ENCODE results near the gene VDAC2. TPM values are rescaled to one million over a fixed set of nuclear protein-coding genes. Genes with fewer than 3 reads are reported as not detected.
A peak's percentile ranks its signal among the peaks of the same experiment; 100 is the strongest.

The VDAC2 gene
- polyA plus RNA-seq, 6 donors from 2014 or later: 137 to 212 (median 151) TPM

- H3K36me3 Mint-ChIP-seq: peaks cover 0 to 13% of the 10 kb centered on the region in 2 donors
- H3K9me3 Mint-ChIP-seq: no peaks in the 10 kb centered on the region
- peak overlapping the region in 5 of 6 donors; percentile 37 to 82 (median 78) for H3K27ac Mint-ChIP-seq
- ATAC-seq (ENCODE audit: low read depth in 2 of 2) (no peak), DNase-seq (no peak)
- H3K4me1 Mint-ChIP-seq: peaks cover 23 to 42% (median 42%) of the 10 kb centered on the region in 3 donors
- peak overlapping the region in 1 of 8 donors; percentile 37 for H3K4me3 Mint-ChIP-seq
- no peaks in the 10 kb centered on the region for H3K27me3 Mint-ChIP-seq
These were observed 16.1 kb downstream of the VDAC2 start for GRCh38 chr10:75226656-75227055.

GRCh38 chr10:75228278-75228677 lies 17.7 kb downstream of the VDAC2 start:
- DNase-seq: no peak
- H3K4me1 Mint-ChIP-seq: peaks cover 23 to 43% (median 42%) of the 10 kb centered on the region in 3 donors
- H3K4me3 Mint-ChIP-seq: no peak overlapping the region
- no peak for ATAC-seq (ENCODE audit: low read depth in 2 of 2)
- peaks cover 0 to 10% of the 10 kb centered on the region in 2 donors for H3K36me3 Mint-ChIP-seq
- peak overlapping the region in 4 of 6 donors; percentile 48 to 92 (median 76) for H3K27ac Mint-ChIP-seq
- H3K27me3 Mint-ChIP-seq: no peaks in the 10 kb centered on the region
- no peaks in the 10 kb centered on the region for H3K9me3 Mint-ChIP-seq

GRCh38 chr10:75228834-75229233 lies 18.2 kb downstream of the VDAC2 start:
- Mint-ChIP-seq H3K4me3 (no peak overlapping the region), H3K27ac (peak overlapping the region; percentile 30 to 92 (median 66)), H3K9me3 (no peaks in the 10 kb centered on the region), H3K36me3 (peaks cover 0 to 10% of the 10 kb centered on the region in 2 donors), H3K4me1 (peaks cover 26 to 44% (median 44%) of the 10 kb centered on the region in 3 donors), H3K27me3 (no peaks in the 10 kb centered on the region)
- DNase-seq (no peak), ATAC-seq (ENCODE audit: low read depth in 2 of 2) (no peak)

GRCh38 chr10:75229971-75230370 lies 19.4 kb downstream of the VDAC2 start:
- Mint-ChIP-seq H3K9me3 (no peaks in the 10 kb centered on the region), H3K36me3 (peaks cover 0 to 10% of the 10 kb centered on the region in 2 donors), H3K27ac (peak overlapping the region in 3 of 6 donors; percentile 79 to 92 (median 80)), H3K4me3 (no peak overlapping the region), H3K4me1 (peaks cover 16 to 42% (median 32%) of the 10 kb centered on the region in 3 donors), H3K27me3 (no peaks in the 10 kb centered on the region)
- DNase-seq: no peak
- ATAC-seq (ENCODE audit: low read depth in 2 of 2): no peak

GRCh38 chr10:75230600-75231038 lies 20.0 kb downstream of the VDAC2 start:
- H3K9me3 Mint-ChIP-seq: no peaks in the 10 kb centered on the region
- H3K4me1 Mint-ChIP-seq: peaks cover 12 to 39% (median 30%) of the 10 kb centered on the region in 3 donors
- DNase-seq (peak; percentile 87), ATAC-seq (ENCODE audit: low read depth in 2 of 2) (peak; percentile 59 to 60)
- H3K36me3 Mint-ChIP-seq: peaks cover 0 to 10% of the 10 kb centered on the region in 2 donors
- peak overlapping the region; percentile 70 to 97 (median 94) for H3K27ac Mint-ChIP-seq
- peak overlapping the region in 2 of 8 donors; percentile 68 to 70 for H3K4me3 Mint-ChIP-seq
- no peaks in the 10 kb centered on the region for H3K27me3 Mint-ChIP-seq

GRCh38 chr10:75231672-75232581 lies 21.3 kb downstream of the VDAC2 start:
- Mint-ChIP-seq H3K9me3 (no peaks in the 10 kb centered on the region), H3K27ac (peak overlapping the region in 5 of 6 donors; percentile 19 to 97 (median 86)), H3K36me3 (peaks cover 0 to 10% of the 10 kb centered on the region in 2 donors), H3K4me3 (peak overlapping the region in 5 of 8 donors; percentile 25 to 85 (median 45)), H3K4me1 (peaks cover 15 to 31% (median 26%) of the 10 kb centered on the region in 3 donors), H3K27me3 (no peaks in the 10 kb centered on the region)
- ATAC-seq (ENCODE audit: low read depth in 2 of 2) (no peak), DNase-seq (no peak)

- DNase-seq (no peak), ATAC-seq (ENCODE audit: low read depth in 2 of 2) (no peak)
- H3K36me3 Mint-ChIP-seq: peaks cover 0 to 10% of the 10 kb centered on the region in 2 donors
- H3K27me3 Mint-ChIP-seq: no peaks in the 10 kb centered on the region
- H3K4me1 Mint-ChIP-seq: peaks cover 15 to 28% (median 24%) of the 10 kb centered on the region in 3 donors
- peak overlapping the region; percentile 75 to 92 (median 84) for H3K4me3 Mint-ChIP-seq
- H3K27ac Mint-ChIP-seq: peak overlapping the region; percentile 61 to 92 (median 85)
- H3K9me3 Mint-ChIP-seq: no peaks in the 10 kb centered on the region
These were observed 22.9 kb downstream of the VDAC2 start for GRCh38 chr10:75233444-75234016.

GRCh38 chr10:75234017-75234682 lies 23.6 kb downstream of the VDAC2 start:
- H3K9me3 Mint-ChIP-seq: no peaks in the 10 kb centered on the region
- peaks cover 15 to 23% (median 19%) of the 10 kb centered on the region in 3 donors for H3K4me1 Mint-ChIP-seq
- DNase-seq (peak; percentile 96), ATAC-seq (ENCODE audit: low read depth in 2 of 2) (peak; percentile 62 to 70)
- H3K36me3 Mint-ChIP-seq: peaks cover 0 to 10% of the 10 kb centered on the region in 2 donors
- no peaks in the 10 kb centered on the region for H3K27me3 Mint-ChIP-seq
- peak overlapping the region; percentile 80 to 92 (median 84) for H3K4me3 Mint-ChIP-seq
- peak overlapping the region; percentile 61 to 92 (median 80) for H3K27ac Mint-ChIP-seq

GRCh38 chr10:75234683-75235374 lies 24.2 kb downstream of the VDAC2 start:
- H3K4me1 Mint-ChIP-seq: peaks cover 15 to 23% (median 19%) of the 10 kb centered on the region in 3 donors
- no peaks in the 10 kb centered on the region for H3K27me3 Mint-ChIP-seq
- peak overlapping the region; percentile 80 to 92 (median 84) for H3K4me3 Mint-ChIP-seq
- DNase-seq: no peak
- peak overlapping the region in 3 of 6 donors; percentile 61 to 92 (median 69) for H3K27ac Mint-ChIP-seq
- ATAC-seq (ENCODE audit: low read depth in 2 of 2): peak in 1 of 2 donors; percentile 1
- H3K36me3 Mint-ChIP-seq: peaks cover 0 to 10% of the 10 kb centered on the region in 2 donors
- no peaks in the 10 kb centered on the region for H3K9me3 Mint-ChIP-seq

GRCh38 chr10:75235375-75236177 lies 25.0 kb downstream of the VDAC2 start, which contains the start of gene COMTD1:
COMTD1 (minus strand) TSS chr10:75235957; CDS start chr10:75235928, 29 bp downstream.
- H3K9me3 Mint-ChIP-seq: no peaks in the 10 kb centered on the region
- H3K27me3 Mint-ChIP-seq: no peaks in the 10 kb centered on the region
- peak; percentile 65 to 66 for ATAC-seq (ENCODE audit: low read depth in 2 of 2)

GRCh38 chr10:75236178-75236825 lies 25.7 kb downstream of the VDAC2 start:
- DNase-seq (no peak), ATAC-seq (ENCODE audit: low read depth in 2 of 2) (no peak)
- no peaks in the 10 kb centered on the region for H3K27me3 Mint-ChIP-seq
- peaks cover 0 to 5% of the 10 kb centered on the region in 2 donors for H3K36me3 Mint-ChIP-seq
- H3K27ac Mint-ChIP-seq: peak overlapping the region in 3 of 6 donors; percentile 81 to 85 (median 82)
- peak overlapping the region; percentile 80 to 91 (median 84) for H3K4me3 Mint-ChIP-seq
- H3K9me3 Mint-ChIP-seq: no peaks in the 10 kb centered on the region
- peaks cover 10 to 18% (median 11%) of the 10 kb centered on the region in 3 donors for H3K4me1 Mint-ChIP-seq

More at GRCh38 chr10:75235375-75236177, 25.0 kb downstream of the VDAC2 start, which contains the start of gene COMTD1:
- H3K4me3 Mint-ChIP-seq: peak within 1 kb of the TSS; percentile 80 to 92 (median 84)
- H3K36me3 Mint-ChIP-seq: peaks cover 0 to 8% of the 10 kb centered on the region in 2 donors
- H3K4me1 Mint-ChIP-seq: peaks cover 13 to 21% (median 15%) of the 10 kb centered on the region in 3 donors
- peak within 1 kb of the TSS in 4 of 6 donors; percentile 69 to 85 (median 82) for H3K27ac Mint-ChIP-seq
- peak; percentile 90 for DNase-seq

Measured in naive B cell (primary cell).